Esophagus squamous epithelium (tissue), 4 donors: ENCODE measurements around the gene FNDC3A.

Experiments used
- CTCF ChIP-seq, 6 experiments: fragments of 450-650 bp in 4 of 6; fragments of 200-600 bp in 2 of 6; sonication (generic) in 2 of 6; IDR thresholded peaks; one replicate each; pipeline ENCODE4 v1.5.1; 2016 to 2019; ENCODE audit warnings: antibody characterized with exemption in 6 of 6, mild to moderate bottlenecking in 4 of 6, moderate library complexity in 4 of 6
- POLR2A ChIP-seq, 4 donors: fragments of 450-650 bp; IDR thresholded peaks; one replicate each; pipeline ENCODE4 v1.6.1; 2017; ENCODE audit warnings: antibody characterized with exemption in 4 of 4, mild to moderate bottlenecking in 4 of 4, moderate library complexity in 3 of 4

GRCh38 chr13:49216334-49216733 is 240.6 kb downstream of the FNDC3A start:
- TF ChIP-seq CTCF (IDR thresholded peaks at IDR 0.05) (no peak), POLR2A (IDR thresholded peaks at IDR 0.05) (no peak)
